ENCODE data around the gene THSD8. TPM values are rescaled to one million over a fixed set of nuclear protein-coding genes. Genes with fewer than 3 reads are reported as not detected.
A peak's percentile ranks its signal among the peaks of the same experiment; 100 is the strongest.

The THSD8 gene
- total and polyA plus RNA-seq, 2 of the 8 experiments (the other 6 are each of a cell fraction or from before 2014, with no cell fraction given), result 8.2 to 42.3 TPM

DNA sequence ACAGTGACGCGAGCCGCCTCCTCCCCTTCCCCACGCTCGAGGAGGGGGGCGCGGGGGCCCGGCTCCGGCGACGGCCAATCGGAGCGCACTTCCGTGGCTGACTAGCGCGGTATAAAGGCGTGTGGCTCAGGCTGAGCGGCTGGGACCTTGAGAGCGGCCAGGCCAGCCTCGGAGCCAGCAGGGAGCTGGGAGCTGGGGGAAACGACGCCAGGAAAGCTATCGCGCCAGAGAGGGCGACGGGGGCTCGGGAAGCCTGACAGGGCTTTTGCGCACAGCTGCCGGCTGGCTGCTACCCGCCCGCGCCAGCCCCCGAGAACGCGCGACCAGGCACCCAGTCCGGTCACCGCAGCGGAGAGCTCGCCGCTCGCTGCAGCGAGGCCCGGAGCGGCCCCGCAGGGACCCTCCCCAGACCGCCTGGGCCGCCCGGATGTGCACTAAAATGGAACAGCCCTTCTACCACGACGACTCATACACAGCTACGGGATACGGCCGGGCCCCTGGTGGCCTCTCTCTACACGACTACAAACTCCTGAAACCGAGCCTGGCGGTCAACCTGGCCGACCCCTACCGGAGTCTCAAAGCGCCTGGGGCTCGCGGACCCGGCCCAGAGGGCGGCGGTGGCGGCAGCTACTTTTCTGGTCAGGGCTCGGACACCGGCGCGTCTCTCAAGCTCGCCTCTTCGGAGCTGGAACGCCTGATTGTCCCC lies 10.4 kb upstream of the THSD8 start, which contains the start of gene JUNB (continued):
- TF ChIP-seq CHD2 (IDR thresholded peaks at IDR 0.05; ENCODE audit: low read length) (no peak), TAF1 (IDR thresholded peaks at IDR 0.05; ENCODE audit: low read depth, low read length) (peak; percentile 93), TAF7 (optimal IDR thresholded peaks at IDR 0.05; ENCODE audit: borderline replicate concordance, low read depth, low read length) (peak; percentile 92), RNF2 (IDR thresholded peaks at IDR 0.05; ENCODE audit: borderline replicate concordance, low read depth, low read length, missing control alignments, poor library complexity, severe bottlenecking) (no peak), NRF1 (IDR thresholded peaks at IDR 0.05; ENCODE audit: low read depth, low read length) (no peak), POLR2AphosphoS5 (IDR thresholded peaks at IDR 0.05; ENCODE audit: low read depth, low read length) (peak; percentile 99), PHF8 (conservative IDR thresholded peaks at IDR 0.05; ENCODE audit: low read depth, low read length) (peak; percentile 64), NANOG (IDR thresholded peaks at IDR 0.05; ENCODE audit: insufficient read depth, low read depth, low read length, poor library complexity, severe bottlenecking) (no peak), CREB1 (IDR thresholded peaks at IDR 0.05) (peak; percentile 57; the same call in 1 of the 2 replicates), CBX8 (IDR thresholded peaks at IDR 0.05; ENCODE audit: borderline replicate concordance, low read depth, low read length) (no peak), RFX5 (IDR thresholded peaks at IDR 0.05; ENCODE audit: borderline replicate concordance, low read depth, low read length) (no peak), SP1 (IDR thresholded peaks at IDR 0.05; ENCODE audit: low read depth, low read length) (0 out of 2 replicates have a peak, but pooled peaks have one; percentile 19)
- TF ChIP-seq, protein P1, sequence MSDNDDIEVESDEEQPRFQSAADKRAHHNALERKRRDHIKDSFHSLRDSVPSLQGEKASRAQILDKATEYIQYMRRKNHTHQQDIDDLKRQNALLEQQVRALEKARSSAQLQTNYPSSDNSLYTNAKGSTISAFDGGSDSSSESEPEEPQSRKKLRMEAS (IDR thresholded peaks at IDR 0.05), result no peak
- TF ChIP-seq, protein P2, sequence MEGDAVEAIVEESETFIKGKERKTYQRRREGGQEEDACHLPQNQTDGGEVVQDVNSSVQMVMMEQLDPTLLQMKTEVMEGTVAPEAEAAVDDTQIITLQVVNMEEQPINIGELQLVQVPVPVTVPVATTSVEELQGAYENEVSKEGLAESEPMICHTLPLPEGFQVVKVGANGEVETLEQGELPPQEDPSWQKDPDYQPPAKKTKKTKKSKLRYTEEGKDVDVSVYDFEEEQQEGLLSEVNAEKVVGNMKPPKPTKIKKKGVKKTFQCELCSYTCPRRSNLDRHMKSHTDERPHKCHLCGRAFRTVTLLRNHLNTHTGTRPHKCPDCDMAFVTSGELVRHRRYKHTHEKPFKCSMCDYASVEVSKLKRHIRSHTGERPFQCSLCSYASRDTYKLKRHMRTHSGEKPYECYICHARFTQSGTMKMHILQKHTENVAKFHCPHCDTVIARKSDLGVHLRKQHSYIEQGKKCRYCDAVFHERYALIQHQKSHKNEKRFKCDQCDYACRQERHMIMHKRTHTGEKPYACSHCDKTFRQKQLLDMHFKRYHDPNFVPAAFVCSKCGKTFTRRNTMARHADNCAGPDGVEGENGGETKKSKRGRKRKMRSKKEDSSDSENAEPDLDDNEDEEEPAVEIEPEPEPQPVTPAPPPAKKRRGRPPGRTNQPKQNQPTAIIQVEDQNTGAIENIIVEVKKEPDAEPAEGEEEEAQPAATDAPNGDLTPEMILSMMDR (IDR thresholded peaks at IDR 0.05; ENCODE audit: control extremely low read depth in 1 of 3, insufficient read depth in 1 of 3, low read depth in 1 of 3, low read length in 3 of 3), result no peak
- TF ChIP-seq, protein P3, sequence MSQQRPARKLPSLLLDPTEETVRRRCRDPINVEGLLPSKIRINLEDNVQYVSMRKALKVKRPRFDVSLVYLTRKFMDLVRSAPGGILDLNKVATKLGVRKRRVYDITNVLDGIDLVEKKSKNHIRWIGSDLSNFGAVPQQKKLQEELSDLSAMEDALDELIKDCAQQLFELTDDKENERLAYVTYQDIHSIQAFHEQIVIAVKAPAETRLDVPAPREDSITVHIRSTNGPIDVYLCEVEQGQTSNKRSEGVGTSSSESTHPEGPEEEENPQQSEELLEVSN (IDR thresholded peaks at IDR 0.05), result peak; percentile 38

Measured in H1 (cell line).